Ishikawa (cell line): ENCODE results near the gene STK39.

Source experiments
- CEBPB ChIP-seq: IDR thresholded peaks from 2 replicates; pipeline ENCODE4 v1.6.1; 2012
- CREB1 ChIP-seq: IDR thresholded peaks from 2 replicates; pipeline ENCODE4 v1.6.1; 2012; ENCODE audit warnings: low read depth
- EGR1 ChIP-seq: IDR thresholded peaks from 2 replicates; pipeline ENCODE4 v1.6.1; 2012
- EP300 ChIP-seq: IDR thresholded peaks from 2 replicates; pipeline ENCODE4 v1.6.1; 2012; ENCODE audit warnings: borderline replicate concordance
- FOXM1 ChIP-seq: IDR thresholded peaks from 2 replicates; pipeline ENCODE4 v1.6.1; 2012; ENCODE audit warnings: low read depth, borderline replicate concordance
- MAX ChIP-seq: IDR thresholded peaks from 2 replicates; pipeline ENCODE4 v1.6.1; 2012
- NFIC ChIP-seq: IDR thresholded peaks from 2 replicates; pipeline ENCODE4 v1.6.1; 2012
- RAD21 ChIP-seq: IDR thresholded peaks from 2 replicates; pipeline ENCODE4 v1.6.1; 2012; ENCODE audit warnings: low read depth
- REST ChIP-seq: IDR thresholded peaks from 2 replicates; pipeline ENCODE4 v1.6.1; 2012; ENCODE audit warnings: low read depth, mild to moderate bottlenecking
- TAF1 ChIP-seq: IDR thresholded peaks from 2 replicates; pipeline ENCODE4 v1.6.1; 2012; ENCODE audit warnings: low read depth, mild to moderate bottlenecking
- TCF12 ChIP-seq: IDR thresholded peaks from 2 replicates; pipeline ENCODE4 v1.6.1; 2012; ENCODE audit warnings: low read depth
- TEAD4 ChIP-seq: IDR thresholded peaks from 2 replicates; pipeline ENCODE4 v1.6.1; 2012
- YY1 ChIP-seq: IDR thresholded peaks from 2 replicates; pipeline ENCODE4 v1.6.1; 2012; ENCODE audit warnings: low read depth
- ZBTB7A ChIP-seq: IDR thresholded peaks from 2 replicates; pipeline ENCODE4 v1.6.1; 2012; ENCODE audit warnings: low read depth
- TF ChIP-seq, protein P1 (sequence below): IDR thresholded peaks from 2 replicates; pipeline ENCODE4 v1.6.1; 2012

STK39 gene

DNA sequence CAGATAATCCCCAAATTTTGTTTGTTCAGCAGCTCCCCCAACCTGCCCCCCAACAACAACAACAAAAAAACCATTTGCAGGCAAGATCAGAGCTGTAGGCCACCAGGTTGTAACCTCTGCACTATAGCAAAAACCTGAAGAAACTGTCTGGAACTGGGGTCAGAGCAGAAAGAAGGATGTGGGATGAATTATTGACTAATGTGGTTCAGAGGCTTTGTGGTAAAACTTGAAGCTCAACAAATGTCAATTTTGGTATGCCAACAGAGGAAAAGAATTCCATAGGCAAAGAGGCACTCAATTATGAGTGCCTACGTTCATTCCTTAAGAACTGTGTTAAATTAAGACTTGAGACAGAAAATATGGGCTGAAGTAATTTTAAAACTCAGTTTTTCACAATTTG is 255.1 kb downstream of the STK39 start:
- TF ChIP-seq YY1 (no peak), EP300 (no peak), CREB1 (no peak), CEBPB (no peak), MAX (no peak), NFIC (no peak), FOXM1 (no peak), EGR1 (no peak), TEAD4 (no peak), RAD21 (no peak), TCF12 (no peak), ZBTB7A (no peak), REST (no peak), TAF1 (no peak)
- TF ChIP-seq, protein P1, sequence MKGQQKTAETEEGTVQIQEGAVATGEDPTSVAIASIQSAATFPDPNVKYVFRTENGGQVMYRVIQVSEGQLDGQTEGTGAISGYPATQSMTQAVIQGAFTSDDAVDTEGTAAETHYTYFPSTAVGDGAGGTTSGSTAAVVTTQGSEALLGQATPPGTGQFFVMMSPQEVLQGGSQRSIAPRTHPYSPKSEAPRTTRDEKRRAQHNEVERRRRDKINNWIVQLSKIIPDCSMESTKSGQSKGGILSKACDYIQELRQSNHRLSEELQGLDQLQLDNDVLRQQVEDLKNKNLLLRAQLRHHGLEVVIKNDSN = no peak

DNA sequence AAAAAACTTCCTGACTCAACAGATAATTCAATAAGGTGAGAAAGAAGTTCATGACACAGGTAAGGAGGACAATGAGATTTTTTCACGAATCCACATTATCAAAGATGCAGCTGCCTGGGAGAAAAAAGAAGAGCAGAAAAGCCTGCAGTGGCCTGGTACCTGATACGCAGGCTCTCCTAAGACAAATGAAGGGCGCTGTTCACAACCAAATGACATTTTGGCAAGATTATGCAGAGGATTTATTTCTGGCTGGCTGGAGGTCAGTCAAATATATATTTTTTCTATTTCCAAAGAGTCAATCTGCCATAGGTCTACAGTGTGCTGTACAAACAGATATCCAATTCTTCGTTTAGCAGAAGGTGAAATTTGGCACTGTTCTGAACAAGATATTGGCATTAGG is 257.3 kb downstream of the STK39 start:
- TF ChIP-seq NFIC = no peak
- no peak for TF ChIP-seq YY1
- no peak for TF ChIP-seq EGR1
- TF ChIP-seq CEBPB = no peak
- no peak for TF ChIP-seq TAF1
- TF ChIP-seq, protein P1 = no peak
- no peak for TF ChIP-seq ZBTB7A
- TF ChIP-seq EP300 = no peak
- no peak for TF ChIP-seq CREB1
- TF ChIP-seq RAD21 = no peak
- no peak for TF ChIP-seq MAX
- TF ChIP-seq TCF12 = no peak
- TF ChIP-seq FOXM1 = no peak
- TF ChIP-seq REST = no peak
- no peak for TF ChIP-seq TEAD4

- TF ChIP-seq FOXM1 = no peak
- no peak for TF ChIP-seq TCF12
- TF ChIP-seq TEAD4 = no peak
- TF ChIP-seq, protein P1 = no peak
- no peak for TF ChIP-seq CREB1
- TF ChIP-seq YY1 = no peak
- no peak for TF ChIP-seq RAD21
- TF ChIP-seq ZBTB7A = no peak
- TF ChIP-seq CEBPB = no peak
Measured at GRCh38 chr2:167988296-167988695, 259.1 kb downstream of the STK39 start.

- TF ChIP-seq, protein P1 = no peak
Measured at GRCh38 chr2:167987558-167987957, 259.8 kb downstream of the STK39 start.

- TF ChIP-seq CEBPB = no peak
- no peak for TF ChIP-seq CREB1
- no peak for TF ChIP-seq TEAD4
- TF ChIP-seq TAF1 = no peak
- TF ChIP-seq, protein P1 = no peak
- no peak for TF ChIP-seq RAD21
- no peak for TF ChIP-seq ZBTB7A
- TF ChIP-seq FOXM1 = no peak
- no peak for TF ChIP-seq EGR1
- no peak for TF ChIP-seq NFIC
- no peak for TF ChIP-seq EP300
- TF ChIP-seq TCF12 = no peak
- no peak for TF ChIP-seq MAX
- TF ChIP-seq REST = no peak
- TF ChIP-seq YY1 = no peak
Measured at GRCh38 chr2:167987026-167987425, 260.4 kb downstream of the STK39 start.
